Caco-2 (cell line): ENCODE data around the gene CASTOR2. TPM values are rescaled to one million over a fixed set of nuclear protein-coding genes. Genes with fewer than 3 reads are reported as not detected.

Experiments used
- BruUV-seq: library from RNA; stranded (reverse); fragments of 400-500 nt; replicated peaks from 2 replicates; lab custom pipeline; 2021; lab: Mats Ljungman, UMichigan
- CTCF ChIA-PET: fragments of 300-600 bp; sonication (Branson Sonifier 250); formaldehyde crosslinking; loops from one replicate; lab custom pipeline; 2022; ENCODE audit warnings: antibody characterized with exemption; lab: Charles Lee
- POLR2A ChIA-PET: fragments of 300-600 bp; sonication (Branson Sonifier 250); formaldehyde crosslinking; loops from one replicate; lab custom pipeline; 2022; ENCODE audit warnings: antibody characterized with exemption; lab: Charles Lee
- DNase-seq, 2 experiments: peaks; one replicate each; pipeline versions ENCODE4 v3.0.0 to v3.0.0-alpha.2; 2020 to 2022
- H3K27me3 ChIP-seq: replicated peaks from 2 replicates; pipeline ENCODE4 v1.6.0; 2011; ENCODE audit warnings: low read length; ENCODE audit not compliant: control insufficient read depth, insufficient read depth
- H3K36me3 ChIP-seq: 2 replicates; pipeline ENCODE4 v1.5.1; 2011; ENCODE audit warnings: low read length; ENCODE audit not compliant: control insufficient read depth, insufficient read depth
- H3K4me1 ChIP-seq: fragments of 250-450 bp; sonication (Bioruptor Pico); 2 replicates; pipeline ENCODE4 v1.5.1; 2020; ENCODE audit warnings: mild to moderate bottlenecking
- H3K4me3 ChIP-seq: 2 replicates; pipeline ENCODE4 v1.5.1; 2011; ENCODE audit warnings: low read depth, mild to moderate bottlenecking, control low read depth, low read length
- H3K9me3 ChIP-seq: fragments of 250-450 bp; sonication (Bioruptor Pico); 2 replicates; pipeline ENCODE4 v1.5.1; 2020; ENCODE audit warnings: mild to moderate bottlenecking, moderate library complexity
- H3K27ac Mint-ChIP-seq: one replicate; pipeline ENCODE4 v1.8.0; 2022; ENCODE audit warnings: mixed read lengths; ENCODE audit not compliant: unreplicated experiment
- H3K27me3 Mint-ChIP-seq: one replicate; pipeline ENCODE4 v1.8.0; 2022; ENCODE audit warnings: mixed read lengths; ENCODE audit not compliant: insufficient read depth, unreplicated experiment
- H3K36me3 Mint-ChIP-seq: one replicate; pipeline ENCODE4 v1.8.0; 2022; ENCODE audit warnings: mild to moderate bottlenecking, mixed read lengths; ENCODE audit not compliant: insufficient read depth, unreplicated experiment
- H3K4me1 Mint-ChIP-seq: one replicate; pipeline ENCODE4 v1.8.0; 2022; ENCODE audit warnings: low read depth, mixed read lengths; ENCODE audit not compliant: unreplicated experiment
- H3K4me3 Mint-ChIP-seq: one replicate; pipeline ENCODE4 v1.8.0; 2022; ENCODE audit warnings: mild to moderate bottlenecking, moderate library complexity, mixed read lengths; ENCODE audit not compliant: unreplicated experiment
- H3K9me3 Mint-ChIP-seq: one replicate; pipeline ENCODE4 v1.8.0; 2022; ENCODE audit warnings: mixed read lengths; ENCODE audit not compliant: unreplicated experiment
- intact Hi-C: fragments of 100-400 bp; cut with micrococcal nuclease; formaldehyde crosslinking; loops from one replicate; pipeline ENCODE4 v1.10.0; 2022; ENCODE audit not compliant: unreplicated experiment
- total RNA-seq: library from RNA; stranded (reverse); gene quantifications from 2 replicates; pipeline ENCODE4 v1.2.3, GENCODE V29; 2022
- TF ChIP-seq, protein P1 (sequence below), 2 experiments: fragments of 200-600 bp in 1 of 2; IDR thresholded peaks; 1 replicate in 1 of 2; 2 replicates in 1 of 2; pipeline versions ENCODE4 v1.5.1 to v1.8.0; 2011 to 2022; ENCODE audit warnings: antibody characterized with exemption in 1 of 2, control low read depth in 1 of 2, inconsistent platforms in 1 of 2, low read depth in 1 of 2, low read length in 1 of 2, mild to moderate bottlenecking in 1 of 2, moderate library complexity in 1 of 2; ENCODE audit not compliant: insufficient read depth in 1 of 2, severe bottlenecking in 1 of 2, unreplicated experiment in 1 of 2

CASTOR2 gene
- total RNA-seq, 1 experiment from 2014 or later, result 45.6 TPM

- intact Hi-C loops, result no loop called here
- BruUV-seq, result no TSS peak
- Mint-ChIP-seq H3K27me3 (no peaks in the 10 kb centered on the region), H3K4me1 (no peaks in the 10 kb centered on the region), H3K9me3 (no peaks in the 10 kb centered on the region), H3K4me3 (no peak overlapping the region), H3K27ac (no peak overlapping the region), H3K36me3 (peaks cover 78% of the 10 kb centered on the region)
- no peaks in the 10 kb centered on the region for H3K27me3 ChIP-seq
- ChIA-PET CTCF (no interaction called here), POLR2A (no interaction called here)
- no peaks in the 10 kb centered on the region for H3K9me3 ChIP-seq
- no peaks in the 10 kb centered on the region for H3K4me1 ChIP-seq
- TF ChIP-seq, protein P1, sequence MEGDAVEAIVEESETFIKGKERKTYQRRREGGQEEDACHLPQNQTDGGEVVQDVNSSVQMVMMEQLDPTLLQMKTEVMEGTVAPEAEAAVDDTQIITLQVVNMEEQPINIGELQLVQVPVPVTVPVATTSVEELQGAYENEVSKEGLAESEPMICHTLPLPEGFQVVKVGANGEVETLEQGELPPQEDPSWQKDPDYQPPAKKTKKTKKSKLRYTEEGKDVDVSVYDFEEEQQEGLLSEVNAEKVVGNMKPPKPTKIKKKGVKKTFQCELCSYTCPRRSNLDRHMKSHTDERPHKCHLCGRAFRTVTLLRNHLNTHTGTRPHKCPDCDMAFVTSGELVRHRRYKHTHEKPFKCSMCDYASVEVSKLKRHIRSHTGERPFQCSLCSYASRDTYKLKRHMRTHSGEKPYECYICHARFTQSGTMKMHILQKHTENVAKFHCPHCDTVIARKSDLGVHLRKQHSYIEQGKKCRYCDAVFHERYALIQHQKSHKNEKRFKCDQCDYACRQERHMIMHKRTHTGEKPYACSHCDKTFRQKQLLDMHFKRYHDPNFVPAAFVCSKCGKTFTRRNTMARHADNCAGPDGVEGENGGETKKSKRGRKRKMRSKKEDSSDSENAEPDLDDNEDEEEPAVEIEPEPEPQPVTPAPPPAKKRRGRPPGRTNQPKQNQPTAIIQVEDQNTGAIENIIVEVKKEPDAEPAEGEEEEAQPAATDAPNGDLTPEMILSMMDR (IDR thresholded peaks at IDR 0.05; ENCODE audit: insufficient read depth in 1 of 2, low read depth in 1 of 2, low read length in 1 of 2, severe bottlenecking in 1 of 2, unreplicated experiment in 1 of 2), result no peak
- no peaks in the 10 kb centered on the region for H3K36me3 ChIP-seq
- H3K4me3 ChIP-seq, result no peak overlapping the region
- no peak for DNase-seq
These were observed 90.2 kb downstream of the CASTOR2 start for GRCh38 chr7:75054744-75055143.

- Mint-ChIP-seq H3K36me3 (peaks cover 78% of the 10 kb centered on the region), H3K4me3 (no peak overlapping the region), H3K4me1 (no peaks in the 10 kb centered on the region), H3K27ac (no peak overlapping the region), H3K9me3 (no peaks in the 10 kb centered on the region), H3K27me3 (no peaks in the 10 kb centered on the region)
- CTCF ChIA-PET, result no interaction called here
- no peak for DNase-seq
- H3K4me1 ChIP-seq, result no peaks in the 10 kb centered on the region
- no peak overlapping the region for H3K4me3 ChIP-seq
- TF ChIP-seq, protein P1 (IDR thresholded peaks at IDR 0.05; ENCODE audit: insufficient read depth in 1 of 2, low read depth in 1 of 2, low read length in 1 of 2, severe bottlenecking in 1 of 2, unreplicated experiment in 1 of 2), result no peak
- POLR2A ChIA-PET, result no interaction called here
- no peaks in the 10 kb centered on the region for H3K27me3 ChIP-seq
- H3K36me3 ChIP-seq, result no peaks in the 10 kb centered on the region
- BruUV-seq, result no TSS peak
- H3K9me3 ChIP-seq, result no peaks in the 10 kb centered on the region
- intact Hi-C loops, result no loop called here
These were observed 90.7 kb downstream of the CASTOR2 start for GRCh38 chr7:75055155-75055554.

- H3K27me3 Mint-ChIP-seq, result no peaks in the 10 kb centered on the region
- intact Hi-C loops, result no loop called here
- POLR2A ChIA-PET, result no interaction called here
- CTCF ChIA-PET, result interaction anchor here (0.6 kb wide), 1 partner anchor 684 kb away, joined by 5 read pairs; no protein-coding TSS in a partner anchor
- Histone ChIP-seq H3K36me3 (no peaks in the 10 kb centered on the region; the same call in 1 of the 2 replicates), H3K4me3 (no peak overlapping the region), H3K4me1 (no peaks in the 10 kb centered on the region), H3K9me3 (no peaks in the 10 kb centered on the region), H3K27me3 (no peaks in the 10 kb centered on the region)
- no peaks in the 10 kb centered on the region for H3K9me3 Mint-ChIP-seq
- no peak for DNase-seq
- no peak overlapping the region for H3K4me3 Mint-ChIP-seq
- H3K27ac Mint-ChIP-seq, result no peak overlapping the region
- TF ChIP-seq, protein P1 (IDR thresholded peaks at IDR 0.05; ENCODE audit: insufficient read depth in 1 of 2, low read depth in 1 of 2, low read length in 1 of 2, severe bottlenecking in 1 of 2, unreplicated experiment in 1 of 2), result no peak
- H3K36me3 Mint-ChIP-seq, result peaks cover 80% of the 10 kb centered on the region
- no peaks in the 10 kb centered on the region for H3K4me1 Mint-ChIP-seq
- BruUV-seq, result no TSS peak
These were observed 91.6 kb downstream of the CASTOR2 start for GRCh38 chr7:75055830-75056772.
